Tibial artery (tissue), 4 donors: ENCODE data around the gene AKAP13.

Experiments
- DNase-seq, 2 donors: peaks; one replicate each; pipeline ENCODE4 v3.0.0-alpha.2; 2019
- H3K27ac ChIP-seq, 2 donors: fragments of 200-600 bp; sonication (generic) in 1 of 2; 1 replicate in 1 of 2; 2 replicates in 1 of 2; pipeline ENCODE4 v1.5.1; 2018 to 2019; ENCODE audit warnings: mild to moderate bottlenecking in 1 of 2
- H3K27me3 ChIP-seq, 2 donors: fragments of 200-600 bp; sonication (generic) in 1 of 2; one replicate each; pipeline versions ENCODE4 v1.5.1 to v1.6.0; 2016 to 2019
- H3K36me3 ChIP-seq, 3 donors: fragments of 200-600 bp; sonication (generic) in 2 of 3; one replicate each; pipeline ENCODE4 v1.5.1; 2016 to 2019; ENCODE audit warnings: mild to moderate bottlenecking in 2 of 3
- H3K4me1 ChIP-seq, 4 donors: fragments of 200-600 bp; sonication (generic) in 2 of 4; 1 replicate in 3 of 4; 2 replicates in 1 of 4; pipeline ENCODE4 v1.5.1; 2016 to 2019
- H3K4me3 ChIP-seq, 2 donors: fragments of 200-600 bp; sonication (generic) in 1 of 2; 1 replicate in 1 of 2; 2 replicates in 1 of 2; pipeline ENCODE4 v1.5.1; 2018 to 2019; ENCODE audit warnings: mild to moderate bottlenecking in 2 of 2
- H3K9me3 ChIP-seq, 3 donors: fragments of 200-600 bp; sonication (generic) in 1 of 3; one replicate each; pipeline ENCODE4 v1.5.1; 2016 to 2019
- CTCF ChIP-seq, 2 experiments: fragments of 200-600 bp in 1 of 2; fragments of 450-650 bp in 1 of 2; IDR thresholded peaks; one replicate each; pipeline ENCODE4 v1.5.1; 2017 to 2019; ENCODE audit warnings: antibody characterized with exemption in 2 of 2, mild to moderate bottlenecking in 1 of 2, moderate library complexity in 1 of 2
- intact Hi-C: fragments of 100-400 bp; cut with DNase I; formaldehyde crosslinking; loops from one replicate; pipeline ENCODE4 v1.15.0; 2023; ENCODE audit warnings: low total_unique reads

The AKAP13 gene

DNA sequence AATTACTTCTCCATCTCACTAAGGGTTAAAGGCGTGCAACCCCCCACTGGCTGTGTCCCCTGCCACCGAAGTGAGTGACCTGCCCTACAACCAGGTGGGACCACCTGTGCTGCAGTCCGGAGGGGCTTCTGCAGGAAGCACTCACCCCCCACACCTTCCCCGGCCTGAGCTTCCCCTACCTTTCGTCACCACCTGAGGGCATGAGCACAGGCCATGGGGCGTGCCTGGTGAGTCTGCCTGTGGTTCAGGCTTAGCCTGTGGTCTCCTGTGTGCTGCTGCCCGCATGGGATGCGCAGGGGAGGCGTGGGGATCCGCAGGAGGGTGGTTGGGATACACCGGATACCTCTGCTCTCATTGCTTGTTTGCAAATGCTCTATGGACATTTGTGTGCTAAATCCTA lies 368.3 kb downstream of the AKAP13 start:
- Histone ChIP-seq H3K4me1 (peaks cover 0 to 39% (median 31%) of the 10 kb centered on the region in 4 donors), H3K9me3 (no peaks in the 10 kb centered on the region), H3K36me3 (peaks cover 36 to 47% (median 37%) of the 10 kb centered on the region in 3 donors), H3K27me3 (no peaks in the 10 kb centered on the region), H3K4me3 (no peak overlapping the region), H3K27ac (peak overlapping the region; percentile 73 to 74)
- intact Hi-C loops: no loop called here
- no peak for TF ChIP-seq CTCF (IDR thresholded peaks at IDR 0.05)
- DNase-seq: peak; percentile 21 to 61

DNA sequence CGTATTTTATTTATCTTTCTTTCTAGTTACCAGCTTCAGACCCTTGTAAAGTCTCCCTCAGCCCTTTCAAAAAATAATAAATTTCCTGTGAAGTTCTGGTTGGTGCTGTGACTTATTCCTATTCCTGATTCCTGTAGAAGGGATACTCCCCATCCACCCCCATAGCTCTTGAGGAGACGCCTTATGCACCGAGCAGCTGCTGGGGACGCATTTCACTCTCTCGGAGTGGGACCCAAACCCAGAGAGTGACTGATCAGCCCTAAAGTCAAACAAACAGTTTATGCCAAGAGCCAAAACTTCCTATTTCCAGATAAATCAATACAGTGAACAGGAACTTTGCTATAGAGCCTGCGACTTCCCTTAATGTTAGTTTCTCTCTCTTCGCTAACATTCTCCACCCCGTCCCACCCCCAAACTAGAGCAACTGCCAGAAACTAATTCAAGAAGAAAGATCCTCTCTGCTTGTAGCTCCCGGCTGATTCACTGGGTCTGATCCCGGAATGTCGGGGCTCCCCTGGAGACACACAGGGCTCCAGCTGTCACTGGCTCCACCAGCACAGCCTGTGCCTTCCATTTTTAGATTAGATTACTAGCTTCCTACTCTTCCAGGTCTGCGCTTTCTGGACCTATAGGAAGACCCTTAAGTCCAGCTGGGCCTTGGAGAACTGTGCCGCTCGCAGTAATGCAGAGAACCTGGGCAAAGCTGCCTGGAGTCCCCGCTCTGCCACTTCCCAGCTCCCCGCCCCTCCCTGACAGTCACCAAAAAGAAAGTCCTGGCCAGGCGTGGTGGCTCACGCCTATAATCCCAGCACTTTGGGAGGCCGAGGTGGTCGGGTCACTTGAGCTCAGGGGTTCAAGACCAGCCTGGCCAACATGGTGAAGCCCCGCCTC lies 369.1 kb downstream of the AKAP13 start:
- intact Hi-C loops: loop anchor here (5.0 kb wide), 1 partner anchor 38 kb away; no protein-coding TSS in a partner anchor
- peak; percentile 73 to 74 for DNase-seq
- Histone ChIP-seq H3K27me3 (no peaks in the 10 kb centered on the region), H3K4me3 (peak overlapping the region; percentile 41 to 46), H3K4me1 (peaks cover 0 to 39% (median 31%) of the 10 kb centered on the region in 4 donors), H3K9me3 (no peaks in the 10 kb centered on the region), H3K36me3 (peaks cover 28 to 39% (median 30%) of the 10 kb centered on the region in 3 donors), H3K27ac (peak overlapping the region; percentile 73 to 74)
- TF ChIP-seq CTCF (IDR thresholded peaks at IDR 0.05): no peak

DNA sequence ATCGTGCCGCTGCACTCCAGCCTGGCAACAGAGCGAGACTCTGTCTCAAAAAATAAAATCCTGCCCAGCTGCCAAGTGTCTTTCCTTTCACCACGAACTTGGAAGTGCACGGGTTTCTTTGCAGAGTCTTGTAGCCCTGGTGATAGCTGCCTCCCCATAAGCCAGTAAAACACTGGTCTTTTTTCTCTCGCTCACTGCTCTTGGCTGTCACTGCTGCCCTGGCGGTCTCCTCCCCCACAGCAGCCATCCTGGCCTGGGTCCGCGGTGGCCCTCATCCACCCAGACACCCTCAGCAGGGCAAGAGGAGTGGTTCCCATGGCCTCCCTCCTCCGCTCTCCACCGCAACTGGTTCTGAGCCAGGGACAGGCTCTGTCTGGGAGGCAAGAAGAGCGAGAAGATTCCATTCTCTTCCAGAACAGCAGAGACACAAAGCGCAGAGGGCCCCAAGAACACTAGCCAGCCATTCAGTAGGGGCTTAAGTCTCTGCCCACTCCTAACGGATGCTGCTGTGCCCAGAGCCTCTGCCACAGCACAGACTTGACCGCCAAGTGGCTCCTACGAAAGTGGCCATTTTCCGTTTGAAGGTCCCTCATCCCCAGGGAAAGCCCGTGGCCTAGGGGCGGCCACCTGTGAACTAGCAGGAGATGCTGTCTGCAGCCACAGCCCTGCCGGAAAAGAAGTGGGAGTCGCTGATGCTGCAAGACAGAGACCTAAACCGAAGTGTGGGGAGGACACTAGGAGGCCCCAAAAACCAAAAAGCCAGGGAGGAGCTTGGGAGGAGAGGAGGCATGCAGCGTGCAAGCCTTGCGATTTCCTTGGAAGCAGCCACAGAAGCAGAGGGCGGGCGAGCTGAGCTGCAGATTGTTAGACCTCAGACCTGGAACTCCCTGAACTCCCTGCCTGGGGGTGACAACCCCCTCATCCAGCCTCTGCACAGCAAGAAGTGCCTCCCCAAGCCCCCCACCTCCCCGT lies 370.2 kb downstream of the AKAP13 start:
- Histone ChIP-seq H3K36me3 (peaks cover 17 to 28% (median 19%) of the 10 kb centered on the region in 3 donors), H3K4me3 (peak overlapping the region; percentile 41 to 46), H3K4me1 (peaks cover 0 to 50% (median 39%) of the 10 kb centered on the region in 4 donors), H3K27me3 (no peaks in the 10 kb centered on the region), H3K27ac (peak overlapping the region; percentile 73 to 74), H3K9me3 (no peaks in the 10 kb centered on the region)
- peak in 1 of 2 experiments; percentile 17 for TF ChIP-seq CTCF (IDR thresholded peaks at IDR 0.05)
- DNase-seq: peak; percentile 66 to 89
- intact Hi-C loops: loop anchor here (5.0 kb wide), 1 partner anchor 37 kb away; no protein-coding TSS in a partner anchor

GRCh38 chr15:85751291-85752123 lies 371.1 kb downstream of the AKAP13 start:
- Histone ChIP-seq H3K36me3 (peaks cover 8 to 19% (median 10%) of the 10 kb centered on the region in 3 donors), H3K9me3 (no peaks in the 10 kb centered on the region), H3K4me3 (no peak overlapping the region), H3K27ac (peak overlapping the region; percentile 73 to 74), H3K27me3 (no peaks in the 10 kb centered on the region), H3K4me1 (peaks cover 0 to 55% (median 39%) of the 10 kb centered on the region in 4 donors)
- peak in 1 of 2 donors; percentile 67 for DNase-seq
- intact Hi-C loops: loop anchor here (5.0 kb wide), 1 partner anchor 36 kb away; no protein-coding TSS in a partner anchor
- no peak for TF ChIP-seq CTCF (IDR thresholded peaks at IDR 0.05)
